G401 (cell line): ENCODE data around the gene BRD7. TPM values are rescaled to one million over a fixed set of nuclear protein-coding genes. Genes with fewer than 3 reads are reported as not detected.

Source experiments
- DNase-seq: peaks from one replicate; pipeline ENCODE4 v3.0.0-alpha.2; 2015; ENCODE audit warnings: low spot score
- in situ Hi-C: cut with HindIII; loops from 2 replicates; pipeline ENCODE4 v1.10.0; 2016; ENCODE audit warnings: low sequenced_read_pairs, mixed read lengths
- total RNA-seq: library from RNA; depleted of rRNA; stranded (reverse); fragments of >200 nt; shearing (Covaris generic); gene quantifications from 2 replicates; pipeline ENCODE4 v1.2.3, GENCODE V29; 2014; rRNA removed

The BRD7 gene
- total RNA-seq, 1 experiment from 2014 or later, result 55.5 TPM

DNA sequence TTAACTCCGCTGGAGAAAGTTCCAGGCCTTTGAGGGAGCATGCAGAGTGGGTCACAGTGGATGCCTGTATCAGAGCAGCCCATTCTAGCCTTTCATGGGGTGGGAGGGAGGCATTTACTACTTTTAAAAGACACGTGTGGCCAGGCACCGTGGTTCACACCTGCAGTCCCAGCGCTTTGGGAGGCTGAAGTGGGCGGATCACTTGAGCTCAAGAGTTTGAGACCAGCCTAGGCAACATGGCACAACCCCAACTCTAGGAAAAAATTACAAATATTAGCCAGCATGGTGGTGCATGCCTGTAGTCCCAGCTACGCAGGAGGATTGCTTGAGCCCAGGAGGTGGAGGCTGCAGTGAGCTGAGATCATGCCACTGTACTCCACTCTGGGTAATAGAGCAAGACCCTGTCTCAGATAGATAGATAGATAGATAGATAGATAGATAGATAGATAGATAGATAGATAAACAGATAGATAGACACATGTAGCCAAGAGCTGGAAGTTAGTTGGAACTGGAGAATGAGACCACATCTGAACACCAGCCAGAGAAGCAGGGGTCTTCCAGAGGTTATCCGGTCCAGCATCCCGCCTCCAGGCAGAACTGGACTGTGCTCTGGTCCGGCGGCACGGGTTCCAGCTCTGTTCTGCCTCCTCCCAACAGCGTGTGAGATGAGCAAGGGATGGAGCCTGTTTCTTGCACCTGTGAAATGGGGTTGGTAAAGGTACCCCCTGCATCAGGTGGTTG, 98.8 kb downstream of the BRD7 start:
- DNase-seq, result no peak
- in situ Hi-C loops, result no loop called here

DNA sequence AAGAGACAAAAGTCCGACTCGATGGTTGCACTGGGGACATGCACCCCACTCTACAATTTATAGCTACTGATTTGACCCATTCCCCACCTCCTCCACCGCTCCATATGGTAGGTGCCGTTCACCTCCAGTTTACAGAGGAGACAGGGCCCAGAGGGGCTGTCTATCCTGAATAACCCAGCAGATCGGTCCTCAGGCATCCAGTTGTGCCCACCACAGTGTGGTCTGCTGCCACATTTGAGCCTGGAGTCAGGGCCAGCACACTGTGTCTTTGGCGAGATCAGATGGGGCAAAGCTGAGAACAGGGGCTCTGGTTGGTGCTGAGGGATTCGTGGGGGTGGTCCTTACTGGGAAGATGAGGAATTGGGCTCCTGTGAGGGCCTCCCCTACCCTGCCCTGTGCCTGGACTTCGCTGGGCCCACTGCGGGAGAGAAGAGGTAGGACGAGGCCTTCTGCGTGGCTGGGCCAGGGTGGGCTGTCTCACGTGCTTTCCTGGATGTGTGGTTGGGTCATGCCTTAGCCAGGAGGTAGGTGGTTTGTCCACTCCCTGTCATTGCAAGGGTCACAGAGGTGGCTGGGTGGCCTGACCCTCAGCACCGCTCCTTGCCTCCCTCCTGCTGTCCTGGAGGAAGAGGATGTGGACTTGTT, 99.6 kb downstream of the BRD7 start:
- DNase-seq, result no peak
- in situ Hi-C loops, result no loop called here

DNA sequence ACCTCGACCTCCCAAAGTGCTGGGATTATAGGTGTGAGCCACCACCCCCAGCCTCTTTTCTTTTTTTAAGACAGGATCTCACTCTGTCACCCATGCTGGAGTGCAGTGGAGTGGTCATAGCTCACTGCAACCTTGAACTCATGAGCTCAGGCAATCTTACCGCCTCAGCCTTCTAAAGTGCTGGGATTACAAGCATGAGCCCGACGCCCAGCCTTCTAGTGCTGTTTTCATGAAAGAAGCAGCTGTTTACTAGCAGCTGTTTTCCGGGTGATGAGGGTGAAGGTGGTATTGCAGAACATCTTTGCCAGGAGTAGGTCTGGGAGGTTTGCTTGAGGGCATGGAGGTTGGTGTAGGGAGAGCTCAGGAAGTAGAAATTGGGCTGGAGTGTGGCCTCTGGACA, 100.4 kb downstream of the BRD7 start:
- no peak for DNase-seq
- in situ Hi-C loops, result no loop called here

DNA sequence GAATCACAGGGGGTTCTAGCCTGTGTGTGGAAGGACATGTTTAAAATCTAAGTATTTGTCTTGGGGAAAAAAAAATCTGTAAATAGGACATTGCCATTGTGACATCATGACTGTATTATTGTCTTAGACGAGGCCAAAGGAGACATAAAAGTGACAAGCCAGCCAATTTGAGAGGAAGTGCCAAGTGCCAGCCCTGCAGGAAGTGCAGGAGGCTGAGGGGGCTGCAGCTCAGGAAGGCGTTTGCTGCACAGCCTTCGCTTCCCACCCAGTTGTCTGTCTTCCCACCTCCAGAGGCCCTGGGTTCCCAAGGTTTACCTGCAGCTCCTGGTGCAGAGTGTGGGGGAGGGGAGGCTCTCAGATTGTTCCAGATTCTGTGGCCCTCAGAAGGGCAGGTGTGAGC, 101.1 kb downstream of the BRD7 start:
- in situ Hi-C loops, result no loop called here
- no peak for DNase-seq

DNA sequence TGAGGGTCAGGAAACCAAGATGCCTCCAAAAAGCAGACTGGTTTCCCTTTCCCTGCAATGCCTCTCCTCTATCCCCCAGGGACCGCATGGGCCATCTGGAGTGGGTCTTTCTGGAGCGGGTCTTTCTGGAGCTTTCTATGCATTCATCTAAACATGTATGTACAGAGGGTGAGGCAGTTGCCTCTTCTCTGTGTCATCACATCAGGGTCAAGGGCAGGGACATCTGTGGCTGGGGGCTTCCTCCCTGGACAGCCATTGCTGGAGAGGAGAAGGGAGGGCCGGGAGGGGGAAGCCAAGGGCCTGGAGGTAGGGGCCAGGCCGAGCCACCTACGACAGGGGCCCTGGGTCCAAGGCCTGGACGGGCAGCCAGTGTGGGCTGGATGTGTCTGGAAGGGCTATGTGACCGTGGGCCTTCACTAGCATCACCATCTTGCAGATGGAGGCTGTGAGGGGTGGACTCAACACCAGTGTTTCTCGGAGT, 101.6 kb downstream of the BRD7 start:
- no peak for DNase-seq
- in situ Hi-C loops, result no loop called here

DNA sequence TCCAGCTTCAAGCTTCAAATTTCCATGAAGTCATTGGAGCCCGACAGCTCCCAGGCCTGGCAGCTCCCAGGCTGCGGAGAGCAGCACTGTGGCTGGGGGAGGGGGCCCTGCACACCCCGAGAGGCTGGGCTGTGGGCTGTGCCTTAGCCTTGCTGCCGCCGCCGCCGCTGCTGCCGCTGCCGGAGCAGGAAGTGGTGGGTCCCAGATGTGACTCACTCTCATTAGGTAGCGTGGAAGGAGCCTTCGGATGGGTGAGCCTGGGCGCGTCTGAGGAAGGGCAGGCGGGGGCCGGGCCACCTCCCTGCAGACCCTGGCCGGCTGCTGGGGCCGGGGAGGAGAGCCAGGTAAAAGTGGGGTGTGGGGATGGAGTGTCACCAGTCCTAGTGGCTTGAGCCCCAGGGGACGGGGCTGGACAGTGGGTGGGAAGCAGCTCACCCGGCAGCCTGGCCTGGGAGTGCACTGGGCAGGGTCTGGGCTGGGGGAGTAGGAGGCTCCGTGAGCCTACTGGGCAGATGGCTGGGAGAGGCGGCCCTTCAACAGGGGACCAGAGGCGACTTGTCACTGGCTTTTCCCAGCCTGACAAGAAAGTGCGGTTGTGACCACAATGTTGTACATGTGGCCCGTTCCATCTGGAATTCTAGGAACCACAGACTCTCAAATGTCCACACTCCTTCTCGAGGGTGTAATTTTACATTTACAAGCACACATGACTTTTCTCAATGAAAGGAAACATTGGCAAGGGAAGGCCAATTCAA, 102.3 kb downstream of the BRD7 start, which contains the start of gene ADCY7:
TSS of gene ADCY7 (plus strand) at position 215 of the 755 bp plus-strand sequence. CDS start 21,629 bp downstream, outside the sequence.
- in situ Hi-C loops, result no loop called here
- no peak for DNase-seq

Other genes with a start within 250 kb of the BRD7 start
- gene TENT4B, start 215.7 kb downstream of the BRD7 start, total RNA-seq, result 5.8 and 9.2 TPM in 2 replicates
- gene ADCY7, start 102.4 kb downstream of the BRD7 start, total RNA-seq, result 0.31 and 1.7 TPM in 2 replicates
- gene NKD1, start 179.4 kb upstream of the BRD7 start, total RNA-seq, result not detected in 2 replicates